HG03064 (cell line): ENCODE measurements around the gene ZNF407.
"Not testable (repeated sequence)": the region's sequence is repeated elsewhere in the genome, so short reads cannot be mapped to it uniquely, and the experiment has no call there.

ENCODE experiments used
- ATAC-seq: cut with Tn5 transposase; IDR thresholded peaks from one replicate; pipeline ENCODE4 v1.9.1; 2021; ENCODE audit warnings: low read depth; ENCODE audit not compliant: unreplicated experiment

ZNF407 gene

DNA sequence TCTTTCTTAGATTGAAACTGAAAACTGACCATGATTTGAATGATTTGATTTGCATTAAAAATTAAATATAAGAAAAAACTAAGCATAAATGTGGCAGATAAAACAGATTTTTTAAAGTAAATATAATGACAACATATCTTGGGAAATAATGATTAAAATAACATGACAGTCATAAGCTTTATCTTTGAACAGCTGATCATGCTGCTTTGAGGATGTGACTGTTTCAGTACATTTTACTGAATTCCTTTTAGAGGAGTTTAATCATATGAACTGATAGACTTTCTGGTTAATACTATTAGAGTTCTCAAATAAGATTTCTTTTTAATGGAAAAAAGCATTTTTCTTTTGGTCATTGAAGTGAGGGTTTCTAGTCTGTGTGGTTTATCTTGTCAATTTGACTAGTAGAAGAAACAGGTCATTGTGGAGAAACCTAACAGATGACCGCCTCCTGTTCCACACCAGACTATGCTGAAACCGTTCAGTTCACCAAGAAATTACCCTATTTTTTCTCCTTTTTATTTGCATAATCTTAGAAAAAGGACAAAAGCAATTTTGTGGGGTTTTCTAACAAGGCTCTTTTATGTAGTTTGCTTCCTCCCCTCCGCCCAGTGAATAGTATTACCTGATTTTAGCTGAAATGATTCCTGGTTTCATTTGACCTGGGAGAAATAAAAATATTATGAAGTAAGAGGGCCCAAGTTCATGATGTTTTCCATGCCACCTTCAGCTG lies 349.1 kb downstream of the ZNF407 start:
- no peak for ATAC-seq

DNA sequence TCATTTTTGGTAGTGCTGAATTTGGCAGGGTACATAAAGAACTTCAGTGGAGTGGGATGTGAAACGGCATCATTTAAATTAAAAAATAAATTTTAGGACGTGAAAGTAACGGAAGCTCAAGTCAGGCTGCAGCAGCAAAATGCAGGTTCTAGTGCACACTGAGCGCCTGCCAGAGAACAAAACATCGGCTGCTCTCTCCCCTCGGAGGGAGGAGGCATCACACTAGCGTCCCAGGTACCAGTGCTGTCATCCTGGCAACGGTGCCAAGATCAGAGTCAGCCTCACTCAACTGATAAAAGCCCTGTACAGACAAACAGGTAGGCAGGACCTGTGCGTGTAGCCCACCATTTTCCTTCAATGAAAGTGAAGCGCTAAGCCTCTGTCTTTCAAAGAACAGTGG lies 349.7 kb downstream of the ZNF407 start:
- ATAC-seq, result no peak

DNA sequence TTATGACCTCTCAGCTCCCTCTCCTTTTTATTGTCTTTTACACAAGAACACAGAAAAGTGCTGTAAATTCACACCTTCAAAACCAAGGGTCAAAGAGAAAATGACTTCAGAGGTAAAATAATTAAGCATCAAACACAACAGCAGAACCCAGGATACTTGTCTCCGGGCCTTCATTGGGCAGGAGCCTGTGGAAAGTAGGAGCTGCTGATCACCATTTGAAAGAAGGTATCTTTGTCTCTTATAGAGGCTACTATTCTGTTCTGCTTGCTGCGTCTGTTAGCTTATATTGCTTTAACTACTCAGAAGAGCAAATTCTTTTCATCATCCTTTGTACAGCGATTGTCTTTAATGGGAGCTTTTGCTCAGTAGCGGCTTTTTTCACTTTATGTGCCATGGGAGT lies 350.2 kb downstream of the ZNF407 start:
- no peak for ATAC-seq

DNA sequence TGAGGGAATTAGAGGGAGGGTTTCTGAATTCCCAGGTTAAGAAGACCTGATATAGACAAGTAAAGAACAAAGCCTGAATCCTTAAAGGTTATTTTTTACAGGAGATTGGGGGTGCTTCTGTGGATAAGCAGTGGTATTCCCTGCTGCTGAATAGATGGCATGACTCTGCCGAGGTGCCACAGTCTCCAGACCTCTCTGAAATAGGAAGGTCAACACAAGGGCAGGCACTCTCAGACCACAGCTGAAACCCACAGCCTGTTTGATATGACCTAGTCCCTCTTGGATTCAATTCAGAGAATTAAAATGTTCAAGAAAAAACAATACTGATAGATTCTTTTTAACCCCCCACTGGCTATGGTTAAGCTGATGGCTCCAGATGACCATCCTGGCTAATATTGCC lies 351.9 kb downstream of the ZNF407 start:
- no peak for ATAC-seq

DNA sequence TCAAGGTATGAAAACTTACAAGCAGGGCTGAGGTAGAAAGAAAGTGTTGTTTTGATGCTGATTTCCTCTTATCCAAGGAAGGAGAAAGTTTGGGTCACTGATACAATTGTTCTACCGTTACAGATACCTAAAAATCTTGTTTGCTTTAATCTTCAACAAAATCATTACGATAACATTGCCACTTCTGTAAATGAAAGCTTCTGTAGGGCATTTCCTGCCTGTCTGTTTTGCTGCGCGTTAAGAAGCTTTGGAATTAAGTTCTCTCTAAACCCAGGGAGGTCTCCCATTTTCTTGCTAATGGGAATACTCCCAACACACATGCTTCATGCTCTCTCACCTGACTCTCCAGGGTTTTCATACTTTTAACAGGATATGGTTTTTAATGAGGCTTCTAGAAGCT lies 352.8 kb downstream of the ZNF407 start:
- no peak for ATAC-seq

DNA sequence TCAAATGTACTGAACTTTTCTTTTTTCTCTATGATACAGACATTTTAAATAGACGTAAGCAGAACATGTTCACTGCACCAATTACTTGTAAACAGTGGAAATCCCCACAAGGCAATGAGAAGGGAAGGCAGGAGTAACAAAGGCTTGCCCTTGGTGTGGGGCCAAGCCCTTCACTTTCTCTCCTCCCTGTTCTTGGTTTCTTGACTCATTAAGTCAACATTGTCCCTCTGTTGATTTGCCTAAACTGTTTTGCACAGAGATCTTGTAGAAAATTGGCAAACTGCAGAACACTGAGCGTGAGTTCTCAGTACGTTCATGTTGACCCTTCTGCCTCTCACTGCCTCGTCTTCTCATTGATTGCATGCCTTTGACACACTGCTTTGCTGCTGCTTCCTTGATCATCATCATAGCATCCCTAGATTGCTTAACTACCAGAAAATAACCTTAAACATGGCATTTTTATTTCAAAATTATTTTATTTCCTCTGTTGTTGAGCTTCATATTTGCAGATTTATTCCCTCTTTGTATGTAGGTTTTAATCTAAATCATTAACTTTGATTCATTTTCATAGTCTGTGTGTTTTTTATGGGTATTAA lies 353.6 kb downstream of the ZNF407 start:
- ATAC-seq, result no peak

DNA sequence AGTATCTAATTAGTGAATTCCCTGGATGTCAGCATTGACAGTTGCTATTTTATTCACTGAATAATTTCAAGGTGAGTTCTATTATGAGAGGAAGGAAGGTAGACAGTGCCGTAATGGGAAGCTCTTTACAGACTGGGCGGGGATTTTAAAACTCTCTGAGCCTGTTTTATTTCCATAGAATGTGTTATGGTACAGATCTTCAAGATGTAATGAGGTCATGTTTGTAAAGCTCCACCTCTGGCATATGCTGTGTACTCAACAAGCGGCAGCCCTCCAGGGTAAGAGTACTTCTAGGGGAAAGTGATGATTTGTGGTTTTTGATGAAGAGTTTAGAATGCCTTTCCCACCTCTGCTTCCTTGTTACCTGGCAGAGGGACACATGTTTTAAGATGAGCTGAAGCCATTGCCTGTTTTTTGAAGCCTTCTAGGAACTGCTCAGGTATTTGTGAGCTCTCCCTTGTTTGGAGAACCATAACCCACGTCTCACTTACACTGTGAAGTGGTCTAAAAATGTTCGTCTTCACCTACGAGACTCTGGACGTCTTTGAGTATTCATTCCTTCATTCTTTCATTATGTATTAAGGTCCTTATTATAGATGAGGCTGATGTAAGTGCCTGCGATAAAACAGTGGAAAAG lies 360.0 kb downstream of the ZNF407 start:
- ATAC-seq, result no peak

DNA sequence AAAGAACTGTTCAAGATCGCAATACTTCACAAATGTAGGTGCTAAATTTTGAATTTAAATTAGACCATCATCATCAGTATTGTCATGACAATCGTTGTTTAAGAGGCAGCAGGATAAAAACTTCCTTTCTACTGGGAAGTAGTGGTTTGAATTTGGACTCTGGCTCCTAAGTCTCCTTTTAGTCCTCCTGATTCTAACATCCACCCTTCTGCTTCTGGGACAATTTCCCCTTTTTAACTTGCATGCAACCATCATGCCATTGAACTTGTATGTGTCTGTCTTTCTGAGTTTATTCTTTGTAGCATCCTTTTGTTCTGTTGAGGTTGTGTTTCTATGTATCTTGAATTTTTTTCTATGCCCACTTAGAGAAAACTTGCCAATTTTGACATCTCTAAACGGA lies 361.5 kb downstream of the ZNF407 start:
- no peak for ATAC-seq

DNA sequence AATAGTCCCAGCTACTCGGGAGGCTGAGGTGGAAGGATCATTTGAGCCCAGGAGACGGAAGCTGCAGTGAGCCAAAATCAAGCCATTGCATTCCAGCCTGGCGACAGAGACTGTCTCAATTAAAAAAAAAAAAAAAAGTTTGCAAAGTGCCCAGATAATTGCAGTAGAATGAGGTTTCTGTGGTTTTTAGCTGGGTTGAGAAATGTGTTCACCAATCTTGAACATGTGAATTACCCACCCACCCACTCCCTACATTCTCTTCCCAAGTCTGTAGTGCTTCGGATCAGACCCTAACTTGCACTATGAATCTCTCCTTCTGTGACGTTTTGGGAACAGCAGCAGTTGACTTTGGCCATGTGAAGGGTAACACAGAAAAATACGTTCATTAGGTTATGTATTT lies 363.9 kb downstream of the ZNF407 start:
- ATAC-seq, result no peak

DNA sequence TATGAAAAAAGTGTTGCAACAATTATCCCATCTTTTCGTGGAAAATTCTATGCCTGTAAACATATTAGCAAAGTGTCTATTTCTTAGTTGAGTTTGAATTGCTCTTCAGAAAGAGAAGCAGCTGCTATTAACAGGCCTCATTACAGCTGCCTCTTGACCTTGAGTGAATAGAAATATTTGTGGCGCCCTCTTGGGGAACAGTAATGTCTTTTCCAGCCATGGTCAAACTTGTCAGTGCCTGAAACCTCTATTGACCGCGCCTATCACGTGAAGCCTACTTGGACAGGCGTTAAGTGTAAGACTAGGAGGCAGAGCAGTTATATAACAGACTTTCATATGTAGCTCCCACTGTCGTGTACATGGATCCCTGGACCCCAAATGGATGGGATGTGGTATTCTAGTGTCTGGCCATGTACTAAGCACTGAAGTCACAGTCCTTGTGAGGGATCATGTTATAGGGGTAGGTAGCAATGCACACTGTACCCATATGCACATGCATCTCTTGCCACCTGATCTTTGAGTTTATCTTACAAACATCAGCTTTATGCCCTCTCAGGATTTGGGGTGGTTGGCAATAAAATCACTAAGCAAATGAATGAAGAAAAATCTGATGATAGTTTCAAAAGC lies 366.3 kb downstream of the ZNF407 start:
- ATAC-seq, result peak; percentile 73

DNA sequence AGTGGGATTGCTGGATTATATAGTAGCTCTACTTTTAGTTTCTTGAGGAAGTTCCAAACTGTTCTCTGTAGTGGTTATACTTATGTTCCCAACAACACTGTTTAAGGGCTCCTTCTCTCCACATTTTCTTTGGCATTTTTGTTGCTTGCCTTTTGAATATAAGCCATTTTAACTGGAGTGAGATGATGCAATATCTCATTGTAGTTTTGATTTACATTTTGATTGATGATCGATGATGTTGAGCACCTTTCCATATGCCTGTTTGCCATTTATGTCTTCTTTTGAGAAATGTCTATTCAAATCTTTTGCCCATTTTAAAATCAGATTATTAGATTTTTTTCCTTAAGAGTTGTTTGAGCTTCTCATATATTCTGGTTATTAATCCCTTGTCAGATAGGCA lies 368.0 kb downstream of the ZNF407 start:
- no peak for ATAC-seq

DNA sequence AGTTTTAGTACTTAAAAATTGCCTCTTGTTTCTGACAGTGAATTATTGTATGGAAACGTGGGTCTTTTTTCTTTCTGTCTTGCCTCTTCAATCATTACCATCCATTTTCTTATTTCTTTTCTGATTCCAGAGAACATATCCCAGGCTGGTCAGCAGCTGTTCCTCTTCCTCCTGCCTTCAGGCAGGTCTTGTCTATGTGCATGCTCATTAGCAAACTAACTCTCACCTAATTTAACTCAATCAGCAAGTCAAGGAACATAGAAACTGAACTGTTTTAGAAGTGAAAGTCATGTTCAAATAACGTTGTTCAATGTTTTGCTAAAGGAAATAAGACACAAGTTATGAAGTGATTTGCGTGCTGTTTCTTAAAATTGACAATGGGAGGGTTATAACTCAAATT lies 369.8 kb downstream of the ZNF407 start:
- no peak for ATAC-seq

DNA sequence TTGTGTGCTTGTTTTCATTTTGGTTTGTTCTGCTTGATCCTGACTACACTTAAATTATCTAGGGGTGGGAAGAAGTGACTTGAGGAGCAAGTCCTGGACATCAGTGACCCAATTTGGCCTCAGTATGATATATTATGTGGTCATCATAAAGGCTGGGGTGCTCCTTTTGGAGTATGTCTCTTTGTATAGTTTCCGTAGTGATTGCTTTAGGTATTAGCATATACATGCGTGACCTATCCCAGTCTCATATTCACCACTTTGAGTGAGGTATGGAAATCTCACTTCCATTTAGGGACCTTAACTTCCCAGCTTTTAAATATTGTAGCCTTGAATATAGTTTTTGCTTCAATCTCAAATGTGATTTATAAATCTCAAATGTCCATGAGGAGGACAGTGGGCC lies 370.3 kb downstream of the ZNF407 start:
- no peak for ATAC-seq

DNA sequence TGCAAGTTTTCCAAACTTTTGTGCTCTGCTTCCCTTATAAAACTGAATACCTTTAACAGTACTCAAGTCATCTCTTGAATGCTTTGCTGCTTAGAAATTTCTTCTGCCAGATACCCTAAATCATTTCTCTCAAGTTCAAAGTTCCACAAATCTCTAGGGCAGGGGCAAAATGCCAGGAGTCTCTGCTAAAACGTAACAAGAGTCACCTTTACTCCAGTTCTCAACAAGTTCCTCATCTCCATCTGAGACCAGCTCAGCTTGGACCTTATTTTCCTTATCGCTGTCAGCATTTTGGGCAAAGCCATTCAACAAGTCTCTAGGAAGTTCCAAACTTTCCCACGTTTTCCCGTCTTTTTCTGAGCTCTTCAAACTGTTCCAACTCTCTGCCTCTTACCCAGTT lies 373.7 kb downstream of the ZNF407 start:
- not testable (repeated sequence) for ATAC-seq

DNA sequence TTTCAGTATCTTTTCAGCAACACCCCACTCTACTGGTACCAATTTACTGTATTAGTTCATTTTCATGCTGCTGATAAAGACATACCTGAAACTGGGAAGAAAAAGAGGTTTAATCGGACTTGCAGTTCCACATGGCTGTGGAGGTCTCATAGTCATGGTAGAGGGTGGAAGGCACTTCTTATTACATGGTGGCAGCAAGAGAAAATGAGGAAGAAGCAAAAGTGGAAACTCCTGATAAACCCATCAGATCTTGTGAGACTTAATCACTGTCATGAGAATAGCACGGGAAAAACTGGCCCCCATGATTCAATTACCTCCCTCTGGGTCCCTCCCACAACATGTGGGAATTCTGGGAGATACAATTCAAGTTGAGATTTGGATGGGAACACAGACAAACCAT lies 374.1 kb downstream of the ZNF407 start:
- not testable (repeated sequence) for ATAC-seq

DNA sequence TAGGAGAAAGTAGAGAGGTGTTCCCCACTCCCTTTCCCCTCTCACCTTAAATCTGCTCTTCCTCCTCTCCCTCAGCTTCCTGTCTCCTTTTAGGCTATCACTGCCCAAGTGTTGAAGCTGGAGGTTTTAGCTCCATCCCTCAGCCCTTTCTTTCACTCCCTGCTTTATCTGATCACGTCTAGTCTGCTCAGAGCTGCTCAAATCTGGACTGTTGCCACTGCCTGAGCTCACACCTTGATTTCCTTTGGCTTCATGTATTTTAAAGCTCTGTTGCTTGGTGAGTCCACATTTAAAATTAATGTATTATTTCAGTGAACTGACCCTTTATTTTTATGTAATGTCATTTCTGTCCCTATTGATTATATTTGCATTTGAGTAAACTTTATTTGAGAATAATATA lies 374.7 kb downstream of the ZNF407 start:
- ATAC-seq, result no peak

DNA sequence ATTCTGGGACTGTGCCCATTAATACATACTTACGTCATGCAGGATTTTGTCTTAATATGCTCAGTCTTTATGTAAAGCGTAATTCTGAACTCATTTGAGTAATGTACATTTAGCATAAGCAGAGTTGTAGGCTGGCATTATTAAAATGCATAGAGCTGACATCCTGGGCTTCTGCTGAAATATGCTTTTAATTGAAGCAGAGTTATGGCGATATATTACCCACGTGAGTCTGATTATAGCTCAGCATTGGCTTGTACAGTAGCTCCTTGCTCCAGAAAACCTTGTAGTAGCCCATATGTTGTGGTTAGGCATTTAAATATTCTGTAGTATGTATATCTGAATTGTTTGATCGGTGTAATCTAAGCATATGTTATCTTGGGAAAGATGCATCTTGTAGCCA lies 377.3 kb downstream of the ZNF407 start:
- no peak for ATAC-seq

DNA sequence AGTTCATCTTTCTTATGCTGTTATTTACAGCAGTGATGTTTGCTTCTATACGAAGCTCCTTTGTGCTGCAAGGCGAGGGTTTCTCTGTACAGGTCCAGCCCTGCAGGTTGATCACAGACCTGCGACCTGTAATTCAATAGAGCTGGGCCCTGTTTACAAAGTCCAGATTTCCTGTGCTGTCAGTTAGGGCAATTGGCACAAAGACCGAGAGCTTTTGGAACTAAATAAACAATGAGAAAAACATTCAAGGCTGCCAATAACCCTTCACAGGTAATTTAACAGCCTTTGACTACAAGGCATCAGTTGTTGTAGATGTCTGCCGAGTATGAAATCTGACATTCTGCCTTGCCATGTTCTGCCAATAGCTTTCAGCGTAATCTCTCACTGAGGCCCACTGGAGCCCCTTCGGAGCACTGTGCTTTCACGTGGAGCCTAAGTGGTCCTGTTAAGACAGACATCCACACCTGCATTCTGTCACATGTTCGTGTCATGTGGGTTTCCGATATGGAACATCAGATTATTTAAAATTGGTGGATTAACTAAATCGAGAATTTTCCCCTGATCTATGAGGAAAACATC lies 378.8 kb downstream of the ZNF407 start:
- no peak for ATAC-seq

DNA sequence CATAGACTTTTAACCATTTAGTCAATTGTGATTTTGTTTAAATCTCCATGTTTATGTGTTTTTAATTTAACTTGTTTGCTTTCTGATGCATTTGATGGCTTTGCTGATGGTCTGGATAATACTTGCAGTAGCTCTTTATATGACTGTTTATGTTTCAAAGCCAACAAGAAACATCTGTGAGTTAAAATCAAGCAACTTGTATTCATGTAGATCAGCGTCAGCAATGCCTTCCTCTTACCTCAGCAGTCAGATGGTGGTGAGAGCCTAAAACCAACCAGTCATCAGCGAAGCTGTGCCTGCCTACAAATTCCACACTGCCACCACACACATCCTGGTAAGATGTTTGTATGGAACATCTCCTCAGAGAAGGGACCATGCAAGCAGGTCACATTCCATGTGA lies 379.4 kb downstream of the ZNF407 start:
- ATAC-seq, result no peak

DNA sequence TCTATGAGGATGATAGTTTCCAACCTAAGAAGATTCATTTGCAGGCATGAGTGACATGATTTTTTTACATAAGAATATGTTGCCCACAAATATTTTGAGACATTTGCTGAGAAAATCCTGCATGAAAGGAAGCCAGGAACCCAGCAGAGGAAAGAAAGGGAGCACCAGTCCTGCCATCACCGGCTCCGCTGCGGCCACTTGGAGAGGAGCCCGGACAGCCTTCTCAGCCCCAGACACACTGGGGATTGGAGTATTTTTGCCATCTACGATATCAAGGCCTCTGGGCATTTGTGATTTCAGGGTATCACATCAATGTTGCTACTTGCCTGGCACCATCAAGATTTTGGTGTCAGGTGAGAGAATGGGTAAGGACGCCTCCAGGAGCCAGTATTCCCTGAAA lies 383.0 kb downstream of the ZNF407 start:
- no peak for ATAC-seq

DNA sequence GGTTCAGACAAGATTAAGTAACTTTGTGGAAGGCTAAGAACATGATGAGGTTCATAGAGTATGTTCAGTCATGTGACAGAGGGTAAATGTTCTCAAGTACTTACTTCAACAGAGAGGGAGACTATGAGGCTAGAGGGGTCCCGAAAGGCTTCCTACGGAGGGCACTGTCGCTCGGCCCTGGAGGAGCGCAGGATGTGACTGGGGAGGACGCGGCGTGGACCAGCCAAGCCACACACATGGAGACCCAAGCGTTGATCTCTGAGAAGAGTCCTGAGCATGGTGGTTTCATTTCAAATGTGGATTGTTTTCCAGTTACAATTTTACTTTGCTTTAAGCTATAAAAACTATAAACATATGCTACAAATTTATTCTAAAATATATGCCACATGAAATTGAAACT lies 383.8 kb downstream of the ZNF407 start:
- ATAC-seq, result no peak
